Stimulated activated CD8-positive, alpha-beta memory T cell treated with anti-CD3 and anti-CD28 coated beads, Interleukin-12 subunit alpha, Interleukin-12 subunit beta, amount 100 ng/mL, for 1 hour (primary cell): ENCODE data around the gene ZNF106.

Experiments
- DNase-seq: peaks from one replicate; pipeline ENCODE4 v3.0.0-alpha.2; 2020; ENCODE audit warnings: low read depth

The ZNF106 gene

GRCh38 chr15:42490671-42491538 lies at the start of gene ZNF106:
Gene ZNF106, minus strand, starts transcription at chr15:42491141. Its CDS starts 18,852 bp downstream, at chr15:42472289.
- peak; percentile 80 for DNase-seq

DNA sequence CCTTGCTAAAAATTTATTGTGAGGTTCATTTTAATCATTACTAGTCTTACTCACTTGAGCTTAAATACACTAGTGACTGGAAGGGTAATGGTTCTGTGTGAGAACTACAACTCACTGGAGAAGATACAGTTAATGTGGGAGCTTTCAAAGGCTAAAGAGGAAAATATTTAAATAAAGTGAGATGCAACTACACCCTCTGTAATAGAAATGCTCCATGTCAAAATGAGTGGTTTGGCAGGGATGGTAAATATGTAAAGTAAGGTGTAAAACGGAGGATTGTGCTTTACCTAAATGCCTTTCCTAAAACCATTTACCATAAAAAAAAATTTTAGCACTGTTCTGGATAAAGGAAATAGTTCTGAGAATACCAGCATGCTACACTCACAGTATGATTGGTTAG lies 42.3 kb upstream of the ZNF106 start:
- DNase-seq = no peak

- no peak for DNase-seq
These were observed 38.0 kb upstream of the ZNF106 start for GRCh38 chr15:42528970-42529369.

DNA sequence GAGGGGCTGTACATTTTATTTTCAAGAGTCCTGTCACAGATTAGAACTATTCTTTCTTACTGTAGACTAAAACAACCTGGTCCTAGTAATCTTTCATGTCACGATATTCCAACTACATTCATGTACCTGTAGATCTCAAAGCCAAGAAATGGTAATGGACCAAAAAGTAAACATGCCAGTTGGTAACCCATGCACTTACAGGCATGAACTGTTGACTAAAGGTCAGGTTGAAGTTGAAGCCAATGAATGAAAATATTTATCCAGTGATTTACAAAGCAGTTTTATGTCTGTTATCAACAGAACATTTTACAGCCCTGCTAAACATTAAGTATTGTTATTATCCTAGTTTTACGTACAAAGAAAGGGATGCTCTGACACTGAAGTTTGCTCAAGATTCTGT lies 32.4 kb upstream of the ZNF106 start:
- DNase-seq = no peak

- DNase-seq = no peak
These were observed 20.1 kb upstream of the ZNF106 start for GRCh38 chr15:42511007-42511391.

DNA sequence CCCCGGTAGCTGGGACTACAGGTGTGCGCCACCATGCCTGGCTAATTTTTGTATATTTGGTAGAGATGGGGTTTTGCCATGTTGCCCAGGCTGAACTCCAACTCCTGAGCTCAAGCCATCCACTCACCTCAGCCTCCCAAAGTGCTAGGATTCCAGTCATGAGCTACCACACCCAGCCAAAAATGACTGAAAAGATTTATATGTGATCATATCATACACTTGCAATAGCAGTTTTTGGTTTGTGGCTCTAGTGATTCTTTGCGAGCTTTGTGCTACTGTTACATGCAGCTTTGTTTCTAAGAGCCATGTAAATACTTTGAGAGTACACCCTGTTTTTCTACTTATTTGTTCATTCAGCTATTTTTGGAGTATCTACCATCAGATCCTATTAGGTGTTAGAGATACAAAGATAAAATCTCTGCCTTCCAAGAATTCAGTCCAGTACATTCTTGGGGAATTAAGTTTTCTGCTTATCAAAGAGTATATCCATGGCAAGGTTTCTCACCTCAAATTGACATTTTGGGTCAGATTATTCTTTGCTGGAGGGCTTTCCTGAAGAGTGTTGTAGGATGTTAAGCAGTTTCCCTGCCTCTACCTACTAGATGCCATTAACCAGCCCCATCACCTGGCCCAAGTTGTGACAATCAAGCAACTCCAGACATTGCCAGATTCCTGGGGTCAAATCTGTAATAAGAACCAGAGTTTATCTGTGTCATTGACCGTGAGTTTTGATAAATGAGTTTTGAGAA lies 19.5 kb upstream of the ZNF106 start:
- no peak for DNase-seq

GRCh38 chr15:42508263-42508690 lies 17.3 kb upstream of the ZNF106 start:
- no peak for DNase-seq

DNA sequence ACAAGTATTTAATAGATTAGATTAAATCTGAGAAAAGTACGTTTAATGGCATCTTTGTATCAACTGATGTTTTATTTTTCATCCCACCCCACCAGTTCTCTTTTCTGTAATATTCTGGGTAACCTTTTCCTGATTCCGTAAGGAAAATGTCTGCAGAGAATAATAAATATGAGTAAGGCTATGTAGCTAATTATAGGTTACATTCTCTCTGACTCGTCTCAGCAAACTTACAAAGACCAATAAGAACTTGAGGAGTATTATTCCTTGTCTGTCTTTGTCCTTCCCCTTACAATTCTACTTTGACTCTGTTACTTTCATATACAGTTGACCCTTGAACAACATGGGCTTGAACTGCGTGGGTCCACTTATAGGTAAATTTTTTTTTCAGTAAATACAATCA lies 16.6 kb upstream of the ZNF106 start:
- DNase-seq = no peak

- DNase-seq = no peak
These were observed 13.7 kb upstream of the ZNF106 start for GRCh38 chr15:42504631-42505030.

DNA sequence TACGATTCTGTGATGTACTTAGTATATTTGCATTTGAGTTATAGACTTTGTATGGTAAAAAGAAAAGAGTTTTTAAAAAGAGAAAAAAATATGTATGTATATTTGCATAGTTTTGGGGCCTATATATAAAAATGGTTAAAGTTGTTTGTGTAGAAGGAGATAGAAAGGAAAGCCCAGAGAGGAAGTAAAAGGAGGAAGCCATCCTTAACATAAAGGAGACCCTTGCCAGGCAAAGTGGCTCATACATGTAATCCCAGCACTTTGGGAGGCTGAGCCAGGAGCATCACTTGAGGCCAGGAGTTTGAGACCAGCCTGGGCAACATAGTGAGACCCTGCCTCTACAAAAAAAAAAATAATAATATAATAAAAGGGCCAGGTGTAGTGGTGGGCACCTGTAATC lies 12.9 kb upstream of the ZNF106 start:
- no peak for DNase-seq

GRCh38 chr15:42502477-42502876 lies 11.5 kb upstream of the ZNF106 start:
- DNase-seq = no peak

DNA sequence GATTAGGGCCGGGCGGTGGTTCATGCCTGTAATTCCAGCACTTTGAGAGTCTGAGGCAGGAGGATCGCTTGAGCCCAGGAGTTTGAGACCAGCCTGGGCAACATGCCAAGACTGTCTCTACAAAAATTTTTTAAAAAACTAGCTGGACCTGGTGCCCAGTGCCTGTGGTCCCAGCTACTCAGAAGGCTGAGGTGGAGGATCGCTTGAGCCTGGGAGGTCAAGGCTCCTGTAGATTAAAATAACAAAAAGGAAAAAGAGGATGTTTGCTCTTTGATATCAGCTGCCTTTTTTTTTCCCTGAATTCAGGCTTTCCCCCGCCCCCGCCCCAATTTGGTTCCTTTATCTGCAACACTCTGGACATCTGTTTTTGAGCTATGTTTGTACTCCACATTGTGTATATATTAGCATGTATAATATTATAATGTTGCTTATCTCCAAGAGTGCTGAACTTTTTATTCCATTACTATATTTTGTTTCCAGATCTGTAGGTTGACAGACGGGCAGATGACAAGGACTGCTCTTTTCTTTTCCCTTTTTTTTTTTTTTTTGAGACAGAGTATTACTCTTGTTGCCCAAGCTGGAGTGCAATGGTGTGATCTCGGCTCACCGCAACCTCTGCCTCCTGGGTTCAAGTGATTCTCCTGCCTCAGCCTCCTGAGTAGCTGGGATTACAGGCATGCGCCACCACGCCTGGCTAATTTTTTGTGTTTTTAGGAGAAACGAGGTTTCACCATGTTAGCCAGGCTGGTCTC lies 9.1 kb upstream of the ZNF106 start:
- DNase-seq = no peak

DNA sequence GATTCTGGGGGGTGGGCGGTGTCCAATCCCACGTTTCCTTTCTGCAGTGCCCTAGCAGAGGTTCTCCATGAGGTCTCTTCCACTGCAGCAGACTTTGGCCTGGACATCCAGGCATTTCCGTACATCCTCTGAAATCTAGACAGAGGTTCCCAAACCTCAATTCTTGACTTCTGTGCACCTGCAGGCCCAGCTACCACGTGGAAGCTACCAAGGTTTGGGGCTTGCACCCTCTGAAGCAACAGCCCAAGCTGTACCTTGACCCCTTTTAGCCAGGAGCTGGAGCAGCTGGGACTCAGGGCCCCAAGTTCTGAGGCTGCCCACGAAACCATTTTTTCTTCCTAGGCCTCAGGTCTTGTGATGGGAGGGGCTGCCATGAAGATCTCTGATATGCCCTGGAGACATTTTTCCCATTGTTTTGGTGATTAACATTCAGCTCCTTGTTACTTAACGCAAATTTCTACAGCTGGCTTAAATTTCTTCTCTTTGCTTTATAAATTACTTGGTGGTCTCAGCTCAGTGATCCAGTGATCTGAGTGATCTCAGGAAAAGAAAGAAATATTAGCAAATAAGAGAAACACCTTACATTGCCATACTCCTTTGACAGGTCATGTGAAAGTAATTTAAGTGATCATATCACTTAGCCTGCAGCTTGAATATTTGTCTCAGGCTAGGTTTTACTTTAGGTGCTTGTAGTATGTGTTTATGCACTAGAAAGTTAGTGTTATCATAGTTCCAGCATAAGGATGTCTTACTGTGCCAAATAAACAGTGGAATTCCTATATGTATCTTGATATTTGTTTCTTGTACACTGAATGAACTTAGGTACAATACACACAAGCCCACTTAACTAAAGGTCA lies 7.5 kb upstream of the ZNF106 start:
- DNase-seq = no peak

DNA sequence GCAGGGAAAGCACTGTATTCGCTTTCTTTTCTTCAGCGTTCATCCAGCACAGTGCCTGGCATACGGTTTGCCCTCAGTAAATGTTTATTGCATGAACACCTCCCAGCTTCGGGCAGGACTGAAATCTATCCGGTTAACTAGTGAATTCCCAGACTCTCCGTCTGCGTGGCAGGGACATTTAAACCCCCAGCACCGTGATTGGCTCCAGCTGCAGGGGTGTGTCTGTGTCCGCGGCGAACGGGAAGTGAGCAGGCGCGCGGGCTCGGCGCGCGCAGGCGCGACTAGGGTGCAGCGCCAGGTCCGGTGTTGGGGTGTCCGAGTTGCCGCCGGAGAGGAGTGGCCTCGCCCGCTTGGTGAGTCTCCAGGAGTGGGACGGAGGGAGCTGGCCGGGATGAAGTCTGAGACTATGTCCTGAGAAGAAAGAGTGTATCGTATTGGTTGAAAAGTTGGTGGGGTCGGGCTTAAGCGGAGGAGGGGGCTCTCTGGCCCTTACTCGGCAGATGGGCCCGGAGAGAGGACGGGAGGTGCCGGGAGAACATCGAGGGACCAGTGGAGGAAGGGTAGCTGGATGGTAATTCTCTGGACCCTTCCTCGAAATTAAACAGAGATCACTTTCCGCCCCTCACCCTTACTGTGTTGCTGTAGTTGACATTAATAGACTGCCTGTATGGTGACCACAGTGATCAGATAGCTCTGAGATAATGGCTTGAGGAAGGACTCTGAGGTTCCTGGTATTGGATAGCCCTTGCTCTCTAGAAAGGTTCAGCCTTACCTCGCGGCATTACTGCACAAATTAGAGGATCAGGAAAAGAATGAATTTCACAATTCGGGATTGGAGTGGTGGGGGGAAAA lies 4.6 kb upstream of the ZNF106 start, which contains the start of gene SNAP23:
TSS of gene SNAP23 (plus strand) at position 274 of the 852 bp plus-strand sequence. CDS start 16,213 bp downstream, outside the sequence.
- DNase-seq = peak; percentile 66

DNA sequence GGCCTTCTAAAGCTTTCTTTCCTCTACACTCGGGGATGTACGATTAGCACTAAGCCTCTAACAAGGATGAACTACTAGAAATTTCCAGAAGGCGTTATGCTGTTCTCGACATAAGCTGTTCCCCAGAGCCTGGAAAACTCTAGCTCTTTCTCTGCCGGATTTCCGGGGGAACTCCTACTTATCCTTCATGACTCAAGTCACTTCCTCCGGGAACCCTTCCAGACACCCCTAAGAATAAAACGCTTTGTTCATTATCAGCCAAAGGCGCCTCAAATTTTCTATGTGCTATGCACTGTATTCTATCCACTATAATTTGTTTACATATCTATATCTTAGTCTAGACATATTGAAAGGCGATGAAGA lies 4.0 kb upstream of the ZNF106 start:
- peak; percentile 22 for DNase-seq

GRCh38 chr15:42493679-42494078 lies 2.7 kb upstream of the ZNF106 start:
- DNase-seq = no peak

GRCh38 chr15:42491539-42492225 lies 741 bp upstream of the ZNF106 start:
- no peak for DNase-seq

DNA sequence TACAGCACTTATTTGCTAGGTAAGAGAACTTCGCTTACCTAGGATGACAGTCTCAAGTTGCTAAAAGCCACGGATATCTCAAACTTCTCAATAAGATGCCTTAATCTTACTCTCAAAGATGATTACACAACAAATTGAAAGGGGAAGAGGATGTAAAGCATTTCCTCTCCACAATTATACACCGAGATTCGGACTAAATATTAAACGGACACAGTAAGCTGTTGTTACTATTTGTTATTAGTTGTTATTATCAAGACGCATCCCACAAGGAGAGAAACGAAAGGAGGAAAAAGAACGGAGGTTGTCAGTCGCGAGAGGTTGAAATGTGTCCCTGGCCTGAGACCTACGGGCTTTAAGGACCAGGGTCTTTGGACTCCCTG lies 660 bp downstream of the ZNF106 start:
- DNase-seq = no peak

DNA sequence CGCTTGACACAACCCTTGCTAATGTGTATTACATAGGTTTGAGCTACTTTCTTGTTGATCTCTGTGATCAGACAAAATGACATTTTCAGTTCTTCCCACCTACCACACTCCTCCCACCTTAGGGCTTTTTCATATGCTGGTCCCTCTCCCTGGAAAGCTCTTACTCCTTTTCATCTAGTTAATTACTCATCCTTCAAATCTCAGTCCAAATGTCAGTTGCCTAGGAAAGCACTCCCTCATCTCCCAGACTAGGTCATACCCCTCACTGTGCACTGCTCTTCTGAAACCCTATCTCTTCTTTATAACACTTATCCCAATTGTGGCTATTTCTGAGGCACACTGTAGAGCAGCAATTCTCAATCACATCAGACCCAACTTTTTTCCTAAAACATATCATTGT lies 7.3 kb downstream of the ZNF106 start:
- DNase-seq = no peak

DNA sequence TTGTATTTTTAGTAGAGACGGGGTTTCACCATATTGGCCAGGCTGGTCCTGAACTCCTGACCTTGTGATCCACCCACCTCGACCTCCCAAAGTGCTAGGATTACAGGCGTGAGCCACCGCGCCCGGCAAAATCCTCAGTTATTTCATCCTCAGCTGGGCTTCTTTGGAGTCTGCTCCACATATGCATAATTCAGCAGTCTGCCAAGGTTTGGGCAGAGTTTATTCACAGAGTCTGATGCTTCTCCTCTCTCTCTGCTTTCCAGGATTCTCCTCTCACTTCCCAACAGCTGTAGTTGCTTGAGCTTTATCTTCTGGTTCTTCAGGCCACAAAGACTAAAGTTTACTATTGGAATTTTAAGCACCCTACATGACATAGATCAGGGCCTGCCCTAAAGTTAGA lies 8.2 kb downstream of the ZNF106 start:
- no peak for DNase-seq
